Cardiac muscle cell (in vitro differentiated cells and primary cell): ENCODE results near the gene PEG3. TPM values are rescaled to one million over a fixed set of nuclear protein-coding genes. Genes with fewer than 3 reads are reported as not detected.

Source experiments
- DNase-seq, 2 donors: peaks; one replicate each; pipeline versions ENCODE4 v3.0.0 to v3.0.0-alpha.2; 2010 to 2017; ENCODE audit warnings: low read depth in 1 of 2, low spot score in 1 of 2
- H3K27ac ChIP-seq: fragments of 200-600 bp; sonication (generic); 2 replicates; pipeline ENCODE4 v1.5.1; 2016
- H3K27me3 ChIP-seq: fragments of 200-600 bp; sonication (generic); 2 replicates; pipeline ENCODE4 v1.6.0; 2016; ENCODE audit warnings: control low read depth
- H3K36me3 ChIP-seq: fragments of 200-600 bp; sonication (generic); 2 replicates; pipeline ENCODE4 v1.5.1; 2016; ENCODE audit warnings: control low read depth
- H3K4me1 ChIP-seq: fragments of 200-600 bp; sonication (generic); 2 replicates; pipeline ENCODE4 v1.8.1; 2017; ENCODE audit warnings: low read depth, mild to moderate bottlenecking, mixed run types
- H3K4me3 ChIP-seq: fragments of 200-600 bp; sonication (generic); 2 replicates; pipeline ENCODE4 v1.5.1; 2016; ENCODE audit warnings: mild to moderate bottlenecking
- H3K9me3 ChIP-seq: fragments of 200-600 bp; sonication (generic); 2 replicates; pipeline ENCODE4 v1.5.1; 2017; ENCODE audit warnings: low read depth, mild to moderate bottlenecking, control low read depth
- polyA plus RNA-seq: library from polyadenylated mRNA; unstranded; fragments of >200 nt; fragmentation: Nextera tagmentation; extraction: Ambion mirVana; gene quantifications from 2 replicates; pipeline ENCODE4 v1.2.1, GENCODE V29; 2016
- total RNA-seq: library from RNA; depleted of rRNA; stranded (reverse); fragments of >200 nt; gene quantifications from 2 replicates; pipeline ENCODE4 v1.2.3, GENCODE V29; 2016
- TF ChIP-seq, protein P1 (sequence below): IDR thresholded peaks from 2 replicates; pipeline ENCODE4 v1.5.1; 2012; ENCODE audit warnings: low read depth, mild to moderate bottlenecking, low read length

The PEG3 gene
- total and polyA plus RNA-seq, 2 experiments from 2014 or later, result not detected

DNA sequence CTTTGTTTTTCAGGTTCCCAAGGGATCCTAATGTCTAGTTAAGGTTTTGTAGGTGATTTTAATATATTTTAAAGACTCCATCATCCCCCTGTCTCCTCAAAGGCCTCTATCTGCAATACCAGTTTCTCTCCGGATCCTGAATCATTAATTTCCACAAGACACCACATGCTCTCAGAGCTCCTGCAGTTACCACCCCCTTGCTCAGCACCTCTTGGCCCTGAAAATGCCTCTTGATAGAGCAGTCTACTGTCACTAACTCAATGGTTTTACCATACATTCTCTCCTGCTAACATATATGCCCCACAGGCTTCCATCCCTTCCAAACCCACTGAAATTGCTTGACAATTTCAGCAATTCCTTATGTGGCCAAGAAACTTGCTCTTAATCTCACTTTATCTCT is 1.9 kb upstream of the PEG3 start:
- H3K27me3 ChIP-seq, result no peaks in the 10 kb centered on the region
- no peaks in the 10 kb centered on the region for H3K9me3 ChIP-seq
- H3K4me3 ChIP-seq, result no peak overlapping the region
- no peaks in the 10 kb centered on the region for H3K36me3 ChIP-seq
- TF ChIP-seq, protein P1, sequence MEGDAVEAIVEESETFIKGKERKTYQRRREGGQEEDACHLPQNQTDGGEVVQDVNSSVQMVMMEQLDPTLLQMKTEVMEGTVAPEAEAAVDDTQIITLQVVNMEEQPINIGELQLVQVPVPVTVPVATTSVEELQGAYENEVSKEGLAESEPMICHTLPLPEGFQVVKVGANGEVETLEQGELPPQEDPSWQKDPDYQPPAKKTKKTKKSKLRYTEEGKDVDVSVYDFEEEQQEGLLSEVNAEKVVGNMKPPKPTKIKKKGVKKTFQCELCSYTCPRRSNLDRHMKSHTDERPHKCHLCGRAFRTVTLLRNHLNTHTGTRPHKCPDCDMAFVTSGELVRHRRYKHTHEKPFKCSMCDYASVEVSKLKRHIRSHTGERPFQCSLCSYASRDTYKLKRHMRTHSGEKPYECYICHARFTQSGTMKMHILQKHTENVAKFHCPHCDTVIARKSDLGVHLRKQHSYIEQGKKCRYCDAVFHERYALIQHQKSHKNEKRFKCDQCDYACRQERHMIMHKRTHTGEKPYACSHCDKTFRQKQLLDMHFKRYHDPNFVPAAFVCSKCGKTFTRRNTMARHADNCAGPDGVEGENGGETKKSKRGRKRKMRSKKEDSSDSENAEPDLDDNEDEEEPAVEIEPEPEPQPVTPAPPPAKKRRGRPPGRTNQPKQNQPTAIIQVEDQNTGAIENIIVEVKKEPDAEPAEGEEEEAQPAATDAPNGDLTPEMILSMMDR, result no peak
- no peak for DNase-seq
- no peaks in the 10 kb centered on the region for H3K4me1 ChIP-seq
- no peak overlapping the region for H3K27ac ChIP-seq

DNA sequence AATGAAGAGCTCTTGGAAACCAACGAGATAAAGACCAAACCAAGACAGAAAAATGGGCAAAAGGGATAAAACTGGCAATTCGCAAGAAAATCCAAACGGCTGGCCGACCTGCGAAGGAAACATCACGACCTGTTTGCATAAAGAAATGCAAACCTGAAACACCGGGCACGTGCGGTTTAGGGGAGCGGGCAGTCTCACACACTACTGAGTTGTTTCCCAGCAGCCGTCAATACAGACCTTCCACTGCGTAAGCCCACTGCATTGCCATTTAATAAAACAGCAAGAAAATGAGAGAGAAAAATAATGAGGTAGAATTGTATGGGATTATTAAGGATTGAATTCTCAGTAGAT is 642 bp upstream of the PEG3 start:
- H3K4me3 ChIP-seq, result no peak overlapping the region

DNA sequence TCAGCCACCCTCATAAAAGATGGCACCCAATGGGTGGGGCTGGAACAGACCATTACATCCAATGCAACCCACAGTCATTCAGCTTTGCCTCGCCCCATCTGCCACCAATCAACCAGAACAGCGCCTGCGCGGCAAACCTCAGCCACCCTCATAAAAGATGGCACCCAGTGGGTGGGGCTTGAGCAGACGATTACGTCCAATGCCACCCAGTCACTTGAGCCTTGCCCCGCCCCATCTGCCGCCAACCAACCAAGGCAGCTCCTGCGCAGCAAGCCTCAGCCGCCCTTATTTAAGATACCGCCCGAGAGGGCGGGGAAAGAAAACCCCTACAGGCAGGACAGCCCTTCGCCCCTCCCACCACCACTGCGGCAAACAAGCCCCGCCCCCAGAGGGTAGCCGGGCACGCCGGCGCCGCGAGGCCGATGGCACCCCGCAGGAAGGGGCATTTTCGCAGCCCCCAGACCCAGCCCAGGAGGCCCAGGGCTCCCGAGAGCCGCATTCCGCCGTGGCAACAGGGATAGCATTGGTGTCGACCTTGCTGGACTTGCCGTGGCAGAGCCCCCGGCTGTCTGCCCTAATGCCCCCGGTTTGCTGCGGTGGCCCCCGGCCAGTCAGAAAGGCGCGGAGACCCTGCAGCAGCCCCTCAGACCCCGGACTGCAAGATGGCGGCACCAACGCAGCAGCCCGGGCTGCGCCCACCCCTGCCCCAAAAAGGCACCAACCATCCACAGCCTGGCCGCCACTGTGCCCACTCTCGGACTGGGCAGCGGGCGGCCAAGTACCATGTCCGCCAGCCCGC is 675 bp downstream of the PEG3 start:
- TF ChIP-seq, protein P1, result no peak
- H3K4me1 ChIP-seq, result no peaks in the 10 kb centered on the region
- H3K36me3 ChIP-seq, result no peaks in the 10 kb centered on the region
- no peaks in the 10 kb centered on the region for H3K9me3 ChIP-seq
- no peaks in the 10 kb centered on the region for H3K27me3 ChIP-seq
- H3K27ac ChIP-seq, result no peak overlapping the region
- no peak overlapping the region for H3K4me3 ChIP-seq
- peak in 1 of 2 donors; percentile 96 for DNase-seq

More for the DNA sequence above, 642 bp upstream of the PEG3 start:
- no peaks in the 10 kb centered on the region for H3K4me1 ChIP-seq
- H3K9me3 ChIP-seq, result no peaks in the 10 kb centered on the region
- no peaks in the 10 kb centered on the region for H3K36me3 ChIP-seq
- H3K27ac ChIP-seq, result no peak overlapping the region
- H3K27me3 ChIP-seq, result no peaks in the 10 kb centered on the region
- DNase-seq, result no peak
- TF ChIP-seq, protein P1, result no peak

DNA sequence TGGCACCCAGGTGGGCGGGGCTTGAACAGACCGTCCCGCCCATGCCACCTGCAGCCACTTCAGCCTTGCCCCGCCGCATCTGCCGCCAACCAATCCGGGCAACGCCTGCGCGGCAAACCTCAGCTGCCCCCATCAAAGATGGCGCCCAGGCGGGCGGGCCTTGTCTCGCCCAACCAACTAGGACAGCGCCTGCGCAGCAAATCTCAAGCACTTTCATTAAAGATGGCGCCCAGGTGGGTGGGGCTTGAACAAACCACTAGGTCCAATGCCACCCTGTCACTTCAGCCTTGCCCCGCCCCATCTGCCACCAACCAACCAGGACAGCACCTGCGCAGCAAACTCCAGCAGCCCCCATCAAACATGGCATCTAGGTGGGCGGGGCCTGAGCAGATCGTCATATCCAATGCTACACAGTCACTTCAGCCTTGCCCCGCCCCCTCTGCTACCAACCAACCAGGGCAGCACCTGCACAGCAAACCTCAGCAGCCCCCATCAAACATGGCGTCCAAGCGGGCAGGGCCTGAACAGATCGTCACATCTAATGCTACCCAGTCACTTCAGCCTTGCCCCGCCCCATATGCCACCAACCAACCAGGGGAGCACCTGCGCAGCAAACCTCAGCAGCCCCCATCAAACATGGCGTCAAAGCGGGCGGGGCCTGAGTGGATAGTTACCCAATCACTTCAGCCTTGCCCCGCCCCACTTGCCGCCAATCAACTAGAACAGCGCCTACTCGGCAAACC is 1.4 kb downstream of the PEG3 start:
- Histone ChIP-seq H3K9me3 (no peaks in the 10 kb centered on the region), H3K27me3 (no peaks in the 10 kb centered on the region), H3K4me1 (no peaks in the 10 kb centered on the region), H3K36me3 (no peaks in the 10 kb centered on the region), H3K4me3 (no peak overlapping the region), H3K27ac (no peak overlapping the region)
- TF ChIP-seq, protein P1, result no peak
- DNase-seq, result peak in 1 of 2 donors; percentile 97

DNA sequence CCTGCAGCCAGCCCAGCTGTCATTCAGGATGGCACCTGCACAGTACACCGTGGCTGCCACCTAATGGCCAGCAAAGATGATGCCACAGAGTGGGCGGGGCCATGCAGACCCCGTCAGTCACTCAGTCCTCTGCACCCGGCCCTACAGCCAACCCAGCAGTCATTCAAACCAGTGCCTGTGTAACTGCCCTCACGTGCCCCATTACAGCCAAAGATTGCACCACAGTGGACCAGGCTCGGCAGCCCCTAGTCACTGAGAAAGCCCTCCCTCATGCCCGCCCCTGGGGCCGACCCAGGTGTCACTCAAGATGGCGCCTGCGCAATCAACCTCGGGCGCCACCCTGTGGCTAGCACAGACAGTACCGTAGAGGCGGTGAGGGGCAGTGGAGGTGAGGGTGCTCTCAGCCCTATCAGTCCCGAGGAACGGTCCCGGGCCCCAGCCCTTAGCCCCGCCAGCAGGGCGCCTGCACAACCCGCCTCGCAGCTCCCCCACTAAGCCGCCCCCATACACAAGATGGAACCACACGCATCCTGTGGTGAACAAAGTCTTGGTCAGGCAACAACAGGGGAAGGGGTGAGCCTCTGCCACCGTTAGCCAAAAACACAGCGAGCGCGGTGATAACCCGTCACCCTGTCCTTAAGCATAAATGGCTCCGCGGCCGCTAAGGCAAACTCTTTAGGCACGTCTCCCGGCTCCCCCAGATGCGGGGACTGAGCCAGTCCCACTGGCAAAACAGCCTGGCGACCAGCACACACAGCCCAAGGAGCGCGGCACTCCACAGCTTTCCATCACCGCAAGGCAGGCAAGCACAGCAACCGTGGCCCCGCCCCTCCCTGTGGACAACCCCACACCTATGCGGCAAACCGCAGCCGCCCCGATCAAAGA is 2.3 kb downstream of the PEG3 start:
- Histone ChIP-seq H3K36me3 (no peaks in the 10 kb centered on the region), H3K4me1 (no peaks in the 10 kb centered on the region), H3K27me3 (no peaks in the 10 kb centered on the region), H3K9me3 (no peaks in the 10 kb centered on the region), H3K4me3 (no peak overlapping the region), H3K27ac (no peak overlapping the region)
- TF ChIP-seq, protein P1, result peak; percentile 38
- DNase-seq, result peak in 1 of 2 donors; percentile 83
